Neural cell (in vitro differentiated cells): Measurements from ENCODE around the gene UBC.

Experiments
- EP300 ChIP-seq: fragments of 450-650 bp; conservative IDR thresholded peaks from 2 replicates; pipeline ENCODE4 v1.6.1; 2014; ENCODE audit warnings: antibody characterized with exemption, mild to moderate bottlenecking, moderate library complexity; ENCODE audit not compliant: poor library complexity, severe bottlenecking
- EZH2 ChIP-seq: fragments of 200-600, 300-800 bp; shearing (Covaris generic), sonication (generic); IDR thresholded peaks from 2 replicates; pipeline ENCODE4 v1.6.1; 2014; ENCODE audit warnings: antibody characterized with exemption, low read length, borderline replicate concordance, mild to moderate bottlenecking; ENCODE audit not compliant: insufficient read depth, poor library complexity, severe bottlenecking
- TF ChIP-seq, protein P1 (sequence below): fragments of 450-650 bp; IDR thresholded peaks from 2 replicates; pipeline ENCODE4 v1.5.1; 2014; ENCODE audit warnings: antibody characterized with exemption, mild to moderate bottlenecking, moderate library complexity; ENCODE audit not compliant: poor library complexity, severe bottlenecking
- TF ChIP-seq, protein P2 (sequence below): IDR thresholded peaks from 2 replicates; pipeline ENCODE4 v1.6.1; 2012; ENCODE audit warnings: borderline replicate concordance

GRCh38 chr12:124902916-124903315 lies 11.5 kb downstream of the UBC start:
- TF ChIP-seq, protein P1, sequence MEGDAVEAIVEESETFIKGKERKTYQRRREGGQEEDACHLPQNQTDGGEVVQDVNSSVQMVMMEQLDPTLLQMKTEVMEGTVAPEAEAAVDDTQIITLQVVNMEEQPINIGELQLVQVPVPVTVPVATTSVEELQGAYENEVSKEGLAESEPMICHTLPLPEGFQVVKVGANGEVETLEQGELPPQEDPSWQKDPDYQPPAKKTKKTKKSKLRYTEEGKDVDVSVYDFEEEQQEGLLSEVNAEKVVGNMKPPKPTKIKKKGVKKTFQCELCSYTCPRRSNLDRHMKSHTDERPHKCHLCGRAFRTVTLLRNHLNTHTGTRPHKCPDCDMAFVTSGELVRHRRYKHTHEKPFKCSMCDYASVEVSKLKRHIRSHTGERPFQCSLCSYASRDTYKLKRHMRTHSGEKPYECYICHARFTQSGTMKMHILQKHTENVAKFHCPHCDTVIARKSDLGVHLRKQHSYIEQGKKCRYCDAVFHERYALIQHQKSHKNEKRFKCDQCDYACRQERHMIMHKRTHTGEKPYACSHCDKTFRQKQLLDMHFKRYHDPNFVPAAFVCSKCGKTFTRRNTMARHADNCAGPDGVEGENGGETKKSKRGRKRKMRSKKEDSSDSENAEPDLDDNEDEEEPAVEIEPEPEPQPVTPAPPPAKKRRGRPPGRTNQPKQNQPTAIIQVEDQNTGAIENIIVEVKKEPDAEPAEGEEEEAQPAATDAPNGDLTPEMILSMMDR, result no peak
- TF ChIP-seq, protein P2, sequence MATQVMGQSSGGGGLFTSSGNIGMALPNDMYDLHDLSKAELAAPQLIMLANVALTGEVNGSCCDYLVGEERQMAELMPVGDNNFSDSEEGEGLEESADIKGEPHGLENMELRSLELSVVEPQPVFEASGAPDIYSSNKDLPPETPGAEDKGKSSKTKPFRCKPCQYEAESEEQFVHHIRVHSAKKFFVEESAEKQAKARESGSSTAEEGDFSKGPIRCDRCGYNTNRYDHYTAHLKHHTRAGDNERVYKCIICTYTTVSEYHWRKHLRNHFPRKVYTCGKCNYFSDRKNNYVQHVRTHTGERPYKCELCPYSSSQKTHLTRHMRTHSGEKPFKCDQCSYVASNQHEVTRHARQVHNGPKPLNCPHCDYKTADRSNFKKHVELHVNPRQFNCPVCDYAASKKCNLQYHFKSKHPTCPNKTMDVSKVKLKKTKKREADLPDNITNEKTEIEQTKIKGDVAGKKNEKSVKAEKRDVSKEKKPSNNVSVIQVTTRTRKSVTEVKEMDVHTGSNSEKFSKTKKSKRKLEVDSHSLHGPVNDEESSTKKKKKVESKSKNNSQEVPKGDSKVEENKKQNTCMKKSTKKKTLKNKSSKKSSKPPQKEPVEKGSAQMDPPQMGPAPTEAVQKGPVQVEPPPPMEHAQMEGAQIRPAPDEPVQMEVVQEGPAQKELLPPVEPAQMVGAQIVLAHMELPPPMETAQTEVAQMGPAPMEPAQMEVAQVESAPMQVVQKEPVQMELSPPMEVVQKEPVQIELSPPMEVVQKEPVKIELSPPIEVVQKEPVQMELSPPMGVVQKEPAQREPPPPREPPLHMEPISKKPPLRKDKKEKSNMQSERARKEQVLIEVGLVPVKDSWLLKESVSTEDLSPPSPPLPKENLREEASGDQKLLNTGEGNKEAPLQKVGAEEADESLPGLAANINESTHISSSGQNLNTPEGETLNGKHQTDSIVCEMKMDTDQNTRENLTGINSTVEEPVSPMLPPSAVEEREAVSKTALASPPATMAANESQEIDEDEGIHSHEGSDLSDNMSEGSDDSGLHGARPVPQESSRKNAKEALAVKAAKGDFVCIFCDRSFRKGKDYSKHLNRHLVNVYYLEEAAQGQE, result no peak
- TF ChIP-seq EZH2, result no peak
- TF ChIP-seq EP300, result no peak
